Heart left ventricle (tissue), 13 donors: Measurements from ENCODE around the gene AHCYL2.

Experiments used
- CTCF ChIP-seq, 12 donors: fragments of 200-600 bp; sonication (generic) in 4 of 12; IDR thresholded peaks; one replicate each; pipeline versions ENCODE4 v1.5.0 to v1.8.0; 2018 to 2022; ENCODE audit warnings: antibody characterized with exemption in 12 of 12, mild to moderate bottlenecking in 5 of 12
- POLR2A ChIP-seq, 2 donors: fragments of 450-650 bp; IDR thresholded peaks; one replicate each; pipeline ENCODE4 v1.6.1; 2017; ENCODE audit warnings: antibody characterized with exemption in 2 of 2, mild to moderate bottlenecking in 2 of 2, moderate library complexity in 2 of 2
- donor health status: ischemic (EF 13 %, LVEDD 7.1; RV severe dilation, severe dysfunction).
- donor health status: DM: no; HTN: yes; CAD: no.
- donor health status: DM: no; HTN: no; CAD: no.
- donor health status: ischemic (EF 25% LVEDD 6.9; RV normal size, moderate dysfunction).
- donor health status: ischemic (EF 25% LVEDD 5.7; RV mildly dilated, moderate dysfunction).
- donor health status: ischemic (EF 35%, LVEDD 5.7; RV mildly dilated, moderate dysfunction).
- donor health status: nonischemic (EF 11% LVEDD 7.7; RV severe dilation, severe dysfunction).
- donor health status: DM: yes; HTN: yes; CAD: no.
- donor health status: PGD.
- donor health status: ischemic (EF 29% LVEDD 5.4; RV normal size, mild dysfunction).
- donor health status: nonischemic (EF 23%, LVEDD 6.1; RV moderate dilation, normal function).

GRCh38 chr7:129285111-129285510, 60.3 kb downstream of the AHCYL2 start:
- TF ChIP-seq CTCF (IDR thresholded peaks at IDR 0.05) (no peak), POLR2A (IDR thresholded peaks at IDR 0.05) (no peak)
